ENCODE results near the gene EPN1. TPM values are rescaled to one million over a fixed set of nuclear protein-coding genes. Genes with fewer than 3 reads are reported as not detected.

The EPN1 gene
- total and polyA plus RNA-seq, 2 experiments from 2014 or later: 47.1 to 223 TPM

DNA sequence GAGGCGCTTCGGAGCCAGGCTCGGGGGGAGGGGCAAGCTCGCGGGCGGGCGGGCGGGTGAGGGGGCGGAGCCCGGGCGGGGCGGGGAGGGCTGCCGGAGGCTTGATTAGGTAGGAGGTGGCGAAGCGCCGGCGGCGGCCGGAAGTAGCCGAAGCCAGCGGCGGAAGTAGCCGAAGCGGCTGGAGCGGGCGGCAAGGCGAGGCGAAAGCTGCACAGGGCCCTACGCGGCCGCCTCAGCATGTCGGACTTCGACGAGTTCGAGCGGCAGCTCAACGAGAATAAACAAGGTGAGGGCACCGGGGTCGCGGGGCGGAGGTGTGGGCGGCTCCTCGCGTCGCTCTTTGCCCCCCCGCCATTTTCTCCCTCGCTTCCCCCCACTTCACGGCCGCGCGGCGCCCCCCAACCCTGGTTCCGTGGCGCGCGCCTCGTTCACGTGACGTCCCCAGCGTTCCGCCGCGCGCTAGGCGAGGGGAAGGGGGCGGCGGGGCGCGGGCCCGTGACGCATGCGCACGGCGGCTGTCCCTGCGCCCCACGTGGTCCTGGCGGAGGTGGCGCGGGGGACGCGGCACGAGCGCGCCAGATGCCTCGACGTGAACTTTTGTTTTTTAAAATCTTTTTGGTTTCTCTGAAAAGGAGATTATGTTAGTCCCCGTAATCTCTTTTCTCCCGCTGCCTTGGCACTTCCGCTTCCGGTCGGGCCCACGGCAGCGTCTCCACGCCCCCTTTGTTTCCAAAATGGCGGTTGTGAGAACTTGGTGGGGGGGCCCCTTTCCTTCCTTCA lies 20.0 kb upstream of the EPN1 start, which contains the start of gene U2AF2:
TSS of gene U2AF2 (plus strand) at position 168 of the 780 bp plus-strand sequence. CDS start at position 238, 70 bp downstream.
- TF ChIP-seq JUNB (IDR thresholded peaks at IDR 0.05; ENCODE audit: unreplicated experiment): no peak
- TF ChIP-seq EZH2phosphoT487 (IDR thresholded peaks at IDR 0.05; ENCODE audit: unreplicated experiment): no peak
- TF ChIP-seq, protein P1, sequence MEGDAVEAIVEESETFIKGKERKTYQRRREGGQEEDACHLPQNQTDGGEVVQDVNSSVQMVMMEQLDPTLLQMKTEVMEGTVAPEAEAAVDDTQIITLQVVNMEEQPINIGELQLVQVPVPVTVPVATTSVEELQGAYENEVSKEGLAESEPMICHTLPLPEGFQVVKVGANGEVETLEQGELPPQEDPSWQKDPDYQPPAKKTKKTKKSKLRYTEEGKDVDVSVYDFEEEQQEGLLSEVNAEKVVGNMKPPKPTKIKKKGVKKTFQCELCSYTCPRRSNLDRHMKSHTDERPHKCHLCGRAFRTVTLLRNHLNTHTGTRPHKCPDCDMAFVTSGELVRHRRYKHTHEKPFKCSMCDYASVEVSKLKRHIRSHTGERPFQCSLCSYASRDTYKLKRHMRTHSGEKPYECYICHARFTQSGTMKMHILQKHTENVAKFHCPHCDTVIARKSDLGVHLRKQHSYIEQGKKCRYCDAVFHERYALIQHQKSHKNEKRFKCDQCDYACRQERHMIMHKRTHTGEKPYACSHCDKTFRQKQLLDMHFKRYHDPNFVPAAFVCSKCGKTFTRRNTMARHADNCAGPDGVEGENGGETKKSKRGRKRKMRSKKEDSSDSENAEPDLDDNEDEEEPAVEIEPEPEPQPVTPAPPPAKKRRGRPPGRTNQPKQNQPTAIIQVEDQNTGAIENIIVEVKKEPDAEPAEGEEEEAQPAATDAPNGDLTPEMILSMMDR (conservative IDR thresholded peaks at IDR 0.05; ENCODE audit: low read depth in 2 of 2): no peak
- TF ChIP-seq, protein P2, sequence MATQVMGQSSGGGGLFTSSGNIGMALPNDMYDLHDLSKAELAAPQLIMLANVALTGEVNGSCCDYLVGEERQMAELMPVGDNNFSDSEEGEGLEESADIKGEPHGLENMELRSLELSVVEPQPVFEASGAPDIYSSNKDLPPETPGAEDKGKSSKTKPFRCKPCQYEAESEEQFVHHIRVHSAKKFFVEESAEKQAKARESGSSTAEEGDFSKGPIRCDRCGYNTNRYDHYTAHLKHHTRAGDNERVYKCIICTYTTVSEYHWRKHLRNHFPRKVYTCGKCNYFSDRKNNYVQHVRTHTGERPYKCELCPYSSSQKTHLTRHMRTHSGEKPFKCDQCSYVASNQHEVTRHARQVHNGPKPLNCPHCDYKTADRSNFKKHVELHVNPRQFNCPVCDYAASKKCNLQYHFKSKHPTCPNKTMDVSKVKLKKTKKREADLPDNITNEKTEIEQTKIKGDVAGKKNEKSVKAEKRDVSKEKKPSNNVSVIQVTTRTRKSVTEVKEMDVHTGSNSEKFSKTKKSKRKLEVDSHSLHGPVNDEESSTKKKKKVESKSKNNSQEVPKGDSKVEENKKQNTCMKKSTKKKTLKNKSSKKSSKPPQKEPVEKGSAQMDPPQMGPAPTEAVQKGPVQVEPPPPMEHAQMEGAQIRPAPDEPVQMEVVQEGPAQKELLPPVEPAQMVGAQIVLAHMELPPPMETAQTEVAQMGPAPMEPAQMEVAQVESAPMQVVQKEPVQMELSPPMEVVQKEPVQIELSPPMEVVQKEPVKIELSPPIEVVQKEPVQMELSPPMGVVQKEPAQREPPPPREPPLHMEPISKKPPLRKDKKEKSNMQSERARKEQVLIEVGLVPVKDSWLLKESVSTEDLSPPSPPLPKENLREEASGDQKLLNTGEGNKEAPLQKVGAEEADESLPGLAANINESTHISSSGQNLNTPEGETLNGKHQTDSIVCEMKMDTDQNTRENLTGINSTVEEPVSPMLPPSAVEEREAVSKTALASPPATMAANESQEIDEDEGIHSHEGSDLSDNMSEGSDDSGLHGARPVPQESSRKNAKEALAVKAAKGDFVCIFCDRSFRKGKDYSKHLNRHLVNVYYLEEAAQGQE (IDR thresholded peaks at IDR 0.05; ENCODE audit: unreplicated experiment): no peak
- TF ChIP-seq NANOG (IDR thresholded peaks at IDR 0.05; ENCODE audit: borderline replicate concordance): no peak
- TF ChIP-seq, protein P3, sequence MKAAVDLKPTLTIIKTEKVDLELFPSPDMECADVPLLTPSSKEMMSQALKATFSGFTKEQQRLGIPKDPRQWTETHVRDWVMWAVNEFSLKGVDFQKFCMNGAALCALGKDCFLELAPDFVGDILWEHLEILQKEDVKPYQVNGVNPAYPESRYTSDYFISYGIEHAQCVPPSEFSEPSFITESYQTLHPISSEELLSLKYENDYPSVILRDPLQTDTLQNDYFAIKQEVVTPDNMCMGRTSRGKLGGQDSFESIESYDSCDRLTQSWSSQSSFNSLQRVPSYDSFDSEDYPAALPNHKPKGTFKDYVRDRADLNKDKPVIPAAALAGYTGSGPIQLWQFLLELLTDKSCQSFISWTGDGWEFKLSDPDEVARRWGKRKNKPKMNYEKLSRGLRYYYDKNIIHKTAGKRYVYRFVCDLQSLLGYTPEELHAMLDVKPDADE (IDR thresholded peaks at IDR 0.05): no peak
- TF ChIP-seq ZNF331 (CRISPR knock-in tag; IDR thresholded peaks at IDR 0.05; ENCODE audit: low read depth): no peak
- peak; percentile 59 for TF ChIP-seq CREB1 (CRISPR knock-in tag; IDR thresholded peaks at IDR 0.05; ENCODE audit: low read depth)
- no peak for TF ChIP-seq STAT1 (IDR thresholded peaks at IDR 0.05; ENCODE audit: unreplicated experiment)
- TF ChIP-seq ZNF114 (CRISPR knock-in tag; IDR thresholded peaks at IDR 0.05): no peak
- no peak for TF ChIP-seq EZH2 (IDR thresholded peaks at IDR 0.05; ENCODE audit: low read depth, unreplicated experiment)
- TF ChIP-seq, protein P4, sequence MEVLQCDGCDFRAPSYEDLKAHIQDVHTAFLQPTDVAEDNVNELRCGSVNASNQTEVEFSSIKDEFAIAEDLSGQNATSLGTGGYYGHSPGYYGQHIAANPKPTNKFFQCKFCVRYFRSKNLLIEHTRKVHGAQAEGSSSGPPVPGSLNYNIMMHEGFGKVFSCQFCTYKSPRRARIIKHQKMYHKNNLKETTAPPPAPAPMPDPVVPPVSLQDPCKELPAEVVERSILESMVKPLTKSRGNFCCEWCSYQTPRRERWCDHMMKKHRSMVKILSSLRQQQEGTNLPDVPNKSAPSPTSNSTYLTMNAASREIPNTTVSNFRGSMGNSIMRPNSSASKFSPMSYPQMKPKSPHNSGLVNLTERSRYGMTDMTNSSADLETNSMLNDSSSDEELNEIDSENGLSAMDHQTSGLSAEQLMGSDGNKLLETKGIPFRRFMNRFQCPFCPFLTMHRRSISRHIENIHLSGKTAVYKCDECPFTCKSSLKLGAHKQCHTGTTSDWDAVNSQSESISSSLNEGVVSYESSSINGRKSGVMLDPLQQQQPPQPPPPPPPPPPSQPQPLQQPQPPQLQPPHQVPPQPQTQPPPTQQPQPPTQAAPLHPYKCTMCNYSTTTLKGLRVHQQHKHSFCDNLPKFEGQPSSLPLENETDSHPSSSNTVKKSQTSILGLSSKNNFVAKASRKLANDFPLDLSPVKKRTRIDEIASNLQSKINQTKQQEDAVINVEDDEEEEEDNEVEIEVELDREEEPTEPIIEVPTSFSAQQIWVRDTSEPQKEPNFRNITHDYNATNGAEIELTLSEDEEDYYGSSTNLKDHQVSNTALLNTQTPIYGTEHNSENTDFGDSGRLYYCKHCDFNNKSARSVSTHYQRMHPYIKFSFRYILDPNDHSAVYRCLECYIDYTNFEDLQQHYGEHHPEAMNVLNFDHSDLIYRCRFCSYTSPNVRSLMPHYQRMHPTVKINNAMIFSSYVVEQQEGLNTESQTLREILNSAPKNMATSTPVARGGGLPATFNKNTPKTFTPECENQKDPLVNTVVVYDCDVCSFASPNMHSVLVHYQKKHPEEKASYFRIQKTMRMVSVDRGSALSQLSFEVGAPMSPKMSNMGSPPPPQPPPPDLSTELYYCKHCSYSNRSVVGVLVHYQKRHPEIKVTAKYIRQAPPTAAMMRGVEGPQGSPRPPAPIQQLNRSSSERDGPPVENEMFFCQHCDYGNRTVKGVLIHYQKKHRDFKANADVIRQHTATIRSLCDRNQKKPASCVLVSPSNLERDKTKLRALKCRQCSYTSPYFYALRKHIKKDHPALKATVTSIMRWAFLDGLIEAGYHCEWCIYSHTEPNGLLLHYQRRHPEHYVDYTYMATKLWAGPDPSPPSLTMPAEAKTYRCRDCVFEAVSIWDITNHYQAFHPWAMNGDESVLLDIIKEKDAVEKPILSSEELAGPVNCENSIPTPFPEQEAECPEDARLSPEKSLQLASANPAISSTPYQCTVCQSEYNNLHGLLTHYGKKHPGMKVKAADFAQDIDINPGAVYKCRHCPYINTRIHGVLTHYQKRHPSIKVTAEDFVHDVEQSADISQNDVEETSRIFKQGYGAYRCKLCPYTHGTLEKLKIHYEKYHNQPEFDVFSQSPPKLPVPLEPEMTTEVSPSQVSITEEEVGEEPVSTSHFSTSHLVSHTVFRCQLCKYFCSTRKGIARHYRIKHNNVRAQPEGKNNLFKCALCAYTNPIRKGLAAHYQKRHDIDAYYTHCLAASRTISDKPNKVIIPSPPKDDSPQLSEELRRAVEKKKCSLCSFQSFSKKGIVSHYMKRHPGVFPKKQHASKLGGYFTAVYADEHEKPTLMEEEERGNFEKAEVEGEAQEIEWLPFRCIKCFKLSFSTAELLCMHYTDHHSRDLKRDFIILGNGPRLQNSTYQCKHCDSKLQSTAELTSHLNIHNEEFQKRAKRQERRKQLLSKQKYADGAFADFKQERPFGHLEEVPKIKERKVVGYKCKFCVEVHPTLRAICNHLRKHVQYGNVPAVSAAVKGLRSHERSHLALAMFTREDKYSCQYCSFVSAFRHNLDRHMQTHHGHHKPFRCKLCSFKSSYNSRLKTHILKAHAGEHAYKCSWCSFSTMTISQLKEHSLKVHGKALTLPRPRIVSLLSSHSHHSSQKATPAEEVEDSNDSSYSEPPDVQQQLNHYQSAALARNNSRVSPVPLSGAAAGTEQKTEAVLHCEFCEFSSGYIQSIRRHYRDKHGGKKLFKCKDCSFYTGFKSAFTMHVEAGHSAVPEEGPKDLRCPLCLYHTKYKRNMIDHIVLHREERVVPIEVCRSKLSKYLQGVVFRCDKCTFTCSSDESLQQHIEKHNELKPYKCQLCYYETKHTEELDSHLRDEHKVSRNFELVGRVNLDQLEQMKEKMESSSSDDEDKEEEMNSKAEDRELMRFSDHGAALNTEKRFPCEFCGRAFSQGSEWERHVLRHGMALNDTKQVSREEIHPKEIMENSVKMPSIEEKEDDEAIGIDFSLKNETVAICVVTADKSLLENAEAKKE (CRISPR knock-in tag; IDR thresholded peaks at IDR 0.05): no peak
- TF ChIP-seq POLR2AphosphoS5 (IDR thresholded peaks at IDR 0.05; ENCODE audit: low read depth): peak; percentile 44; the same call in 1 of the 2 replicates
- Mint-ChIP-seq H3K27me3 (ENCODE audit: insufficient read depth, low read depth, poor library complexity) (peaks cover 31% of the 10 kb centered on the region), H3K27ac (peak within 1 kb of the TSS; percentile 99), H3K36me3 (ENCODE audit: low read depth) (peaks cover 39% of the 10 kb centered on the region), H3K9me3 (no peaks in the 10 kb centered on the region; the same call in 2 of the 3 replicates), H3K4me3 (peak within 1 kb of the TSS; percentile 92), H3K4me1 (peaks cover 47% of the 10 kb centered on the region)
- Histone ChIP-seq H3K79me2 (replicated peaks; ENCODE audit: insufficient read depth) (peaks cover 48% of the 10 kb centered on the region), H2AFZ (no peak within 1 kb of the TSS; the same call in 1 of the 2 replicates), H3F3A (replicated peaks; ENCODE audit: low read depth) (peaks cover 20% of the 10 kb centered on the region), H3K4me1 (ENCODE audit: insufficient read depth) (peaks cover 27% of the 10 kb centered on the region), H3K27me3 (ENCODE audit: insufficient read depth) (no peaks in the 10 kb centered on the region), H3K27ac (ENCODE audit: low read depth) (peak within 1 kb of the TSS; percentile 98), H3K4me2 (peak within 1 kb of the TSS; percentile 100), H3K9me2 (ENCODE audit: insufficient read depth) (no peaks in the 10 kb centered on the region), H4K20me1 (replicated peaks; ENCODE audit: insufficient read depth) (peaks cover 39% of the 10 kb centered on the region), H3K36me3 (ENCODE audit: insufficient read depth) (no peaks in the 10 kb centered on the region), H3K4me3 (peak within 1 kb of the TSS; percentile 100)
- ATAC-seq: peak; percentile 48
- peak; percentile 93 for DNase-seq (ENCODE audit: low spot score)

All from GM23338 (cell line).